Activated CD8-positive, alpha-beta T cell treated with anti-CD3 and anti-CD28 coated beads for 36 hours (primary cell): ENCODE measurements around the gene FAT2. TPM values are rescaled to one million over a fixed set of nuclear protein-coding genes. Genes with fewer than 3 reads are reported as not detected.

ENCODE experiments used
- ATAC-seq: fragments of 200-7000 bp; cut with Tn5 transposase; one replicate; pipeline ENCODE4 v1.10.0; 2021; ENCODE audit warnings: mild to moderate bottlenecking, moderate library complexity
- CTCF ChIA-PET: fragments of 350-600 bp; sonication (Branson Sonifier 250); formaldehyde crosslinking; loops from one replicate; lab custom pipeline; 2021; ENCODE audit warnings: antibody characterized with exemption; lab: Charles Lee
- POLR2A ChIA-PET: fragments of 350-600 bp; sonication (Branson Sonifier 250); formaldehyde crosslinking; loops from one replicate; lab custom pipeline; 2021; ENCODE audit warnings: antibody characterized with exemption; lab: Charles Lee
- DNase-seq: peaks from one replicate; pipeline ENCODE4 v3.0.0-alpha.2; 2020
- H3K27ac Mint-ChIP-seq: one replicate; pipeline ENCODE4 v1.8.0; 2021; ENCODE audit warnings: mild to moderate bottlenecking, mixed read lengths
- H3K27me3 Mint-ChIP-seq: one replicate; pipeline ENCODE4 v1.8.0; 2021; ENCODE audit warnings: mixed read lengths
- H3K36me3 Mint-ChIP-seq: one replicate; pipeline ENCODE4 v1.8.0; 2021; ENCODE audit warnings: low read depth, mixed read lengths
- H3K4me1 Mint-ChIP-seq: one replicate; pipeline ENCODE4 v1.8.0; 2021; ENCODE audit warnings: low read depth, mixed read lengths
- H3K4me3 Mint-ChIP-seq: one replicate; pipeline ENCODE4 v1.8.0; 2021; ENCODE audit warnings: mild to moderate bottlenecking, moderate library complexity, mixed read lengths
- H3K9me3 Mint-ChIP-seq: one replicate; pipeline ENCODE4 v1.8.0; 2021; ENCODE audit warnings: mixed read lengths
- intact Hi-C: fragments of 100-400 bp; cut with micrococcal nuclease; formaldehyde crosslinking; loops from one replicate; pipeline ENCODE4 v1.10.0; 2022
- total RNA-seq, 2 experiments: library from RNA; stranded (reverse); gene quantifications; one replicate each; pipeline ENCODE4 v1.2.3, GENCODE V29; 2021
- TF ChIP-seq, protein P1 (sequence below): fragments of 200-600 bp; IDR thresholded peaks from one replicate; pipeline ENCODE4 v1.8.0; 2022; ENCODE audit warnings: antibody characterized with exemption, mild to moderate bottlenecking

FAT2 gene
- total RNA-seq, 2 experiments from 2014 or later = not detected

GRCh38 chr5:151602806-151603205 is 11.7 kb upstream of the FAT2 start:
- H3K9me3 Mint-ChIP-seq = no peaks in the 10 kb centered on the region
- DNase-seq = no peak
- H3K27ac Mint-ChIP-seq = no peak overlapping the region
- no peak overlapping the region for H3K4me3 Mint-ChIP-seq
- H3K4me1 Mint-ChIP-seq = no peaks in the 10 kb centered on the region
- ChIA-PET CTCF (interaction anchor here (0.8 to 2.0 kb wide), 2 partner anchors 49 to 56 kb away, joined by 3 to 6 read pairs; no protein-coding TSS in a partner anchor), POLR2A (interaction anchor here (1.2 kb wide), 2 partner anchors 11 to 19 kb away, joined by 3 read pairs; no protein-coding TSS in a partner anchor)
- TF ChIP-seq, protein P1, sequence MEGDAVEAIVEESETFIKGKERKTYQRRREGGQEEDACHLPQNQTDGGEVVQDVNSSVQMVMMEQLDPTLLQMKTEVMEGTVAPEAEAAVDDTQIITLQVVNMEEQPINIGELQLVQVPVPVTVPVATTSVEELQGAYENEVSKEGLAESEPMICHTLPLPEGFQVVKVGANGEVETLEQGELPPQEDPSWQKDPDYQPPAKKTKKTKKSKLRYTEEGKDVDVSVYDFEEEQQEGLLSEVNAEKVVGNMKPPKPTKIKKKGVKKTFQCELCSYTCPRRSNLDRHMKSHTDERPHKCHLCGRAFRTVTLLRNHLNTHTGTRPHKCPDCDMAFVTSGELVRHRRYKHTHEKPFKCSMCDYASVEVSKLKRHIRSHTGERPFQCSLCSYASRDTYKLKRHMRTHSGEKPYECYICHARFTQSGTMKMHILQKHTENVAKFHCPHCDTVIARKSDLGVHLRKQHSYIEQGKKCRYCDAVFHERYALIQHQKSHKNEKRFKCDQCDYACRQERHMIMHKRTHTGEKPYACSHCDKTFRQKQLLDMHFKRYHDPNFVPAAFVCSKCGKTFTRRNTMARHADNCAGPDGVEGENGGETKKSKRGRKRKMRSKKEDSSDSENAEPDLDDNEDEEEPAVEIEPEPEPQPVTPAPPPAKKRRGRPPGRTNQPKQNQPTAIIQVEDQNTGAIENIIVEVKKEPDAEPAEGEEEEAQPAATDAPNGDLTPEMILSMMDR = no peak
- ATAC-seq = no peak
- no peaks in the 10 kb centered on the region for H3K36me3 Mint-ChIP-seq
- no peaks in the 10 kb centered on the region for H3K27me3 Mint-ChIP-seq
- intact Hi-C loops = no loop called here

DNA sequence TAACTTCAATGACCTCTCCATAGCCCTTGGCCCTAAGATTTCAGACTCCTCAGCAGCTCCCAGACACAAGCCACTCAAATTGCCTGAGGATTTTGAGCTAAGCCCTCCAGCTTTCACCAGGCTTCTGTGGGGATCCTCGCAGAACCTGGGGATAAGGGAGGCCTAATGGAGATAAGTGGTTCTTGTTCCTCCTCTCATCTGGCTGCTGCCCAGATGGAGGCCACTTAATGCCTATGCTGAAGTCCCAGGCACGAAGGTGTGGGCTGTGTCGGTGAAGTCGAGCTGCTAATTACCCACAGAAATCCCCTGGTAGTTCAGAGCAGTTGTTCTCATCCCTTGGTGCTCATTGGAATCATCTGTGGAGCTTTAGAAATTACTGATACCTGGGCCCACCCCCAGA is 10.3 kb upstream of the FAT2 start:
- ChIA-PET POLR2A (no interaction called here), CTCF (interaction anchor here (0.7 kb wide), 1 partner anchor 78 kb away, joined by 3 read pairs; no protein-coding TSS in a partner anchor)
- no peak overlapping the region for H3K4me3 Mint-ChIP-seq

GRCh38 chr5:151600069-151600665 is 9.0 kb upstream of the FAT2 start:
- no peaks in the 10 kb centered on the region for H3K36me3 Mint-ChIP-seq
- ATAC-seq = no peak
- no peak overlapping the region for H3K27ac Mint-ChIP-seq
- no peak for DNase-seq
- TF ChIP-seq, protein P1 = no peak
- POLR2A ChIA-PET = no interaction called here
- no peaks in the 10 kb centered on the region for H3K27me3 Mint-ChIP-seq
- intact Hi-C loops = no loop called here
- H3K4me3 Mint-ChIP-seq = no peak overlapping the region
- CTCF ChIA-PET = no interaction called here
- no peaks in the 10 kb centered on the region for H3K9me3 Mint-ChIP-seq
- H3K4me1 Mint-ChIP-seq = no peaks in the 10 kb centered on the region

More for the DNA sequence above, 10.3 kb upstream of the FAT2 start:
- H3K9me3 Mint-ChIP-seq = no peaks in the 10 kb centered on the region
- intact Hi-C loops = no loop called here
- ATAC-seq = no peak
- no peak for DNase-seq
- H3K27ac Mint-ChIP-seq = no peak overlapping the region
- TF ChIP-seq, protein P1 = no peak
- H3K27me3 Mint-ChIP-seq = no peaks in the 10 kb centered on the region
- no peaks in the 10 kb centered on the region for H3K36me3 Mint-ChIP-seq
- H3K4me1 Mint-ChIP-seq = no peaks in the 10 kb centered on the region

- POLR2A ChIA-PET = interaction anchor here (0.6 kb wide), 1 partner anchor 13 kb away, joined by 3 read pairs; no protein-coding TSS in a partner anchor
- TF ChIP-seq, protein P1 = no peak
- ATAC-seq = no peak
- no peaks in the 10 kb centered on the region for H3K4me1 Mint-ChIP-seq
- intact Hi-C loops = no loop called here
- no peaks in the 10 kb centered on the region for H3K9me3 Mint-ChIP-seq
- no peaks in the 10 kb centered on the region for H3K27me3 Mint-ChIP-seq
- H3K27ac Mint-ChIP-seq = no peak overlapping the region
- CTCF ChIA-PET = interaction anchor here (1.2 kb wide), 1 partner anchor 60 kb away, joined by 3 read pairs; no protein-coding TSS in a partner anchor
- H3K36me3 Mint-ChIP-seq = no peaks in the 10 kb centered on the region
- no peak for DNase-seq
- H3K4me3 Mint-ChIP-seq = no peak overlapping the region
Observed at GRCh38 chr5:151598984-151599383, 7.9 kb upstream of the FAT2 start.

- intact Hi-C loops = no loop called here
- Mint-ChIP-seq H3K4me1 (no peaks in the 10 kb centered on the region), H3K27me3 (no peaks in the 10 kb centered on the region), H3K36me3 (no peaks in the 10 kb centered on the region), H3K27ac (no peak overlapping the region), H3K4me3 (no peak overlapping the region), H3K9me3 (no peaks in the 10 kb centered on the region)
- DNase-seq = no peak
- TF ChIP-seq, protein P1 = no peak
- ChIA-PET CTCF (interaction anchor here (1.2 kb wide), 1 partner anchor 60 kb away, joined by 3 read pairs; no protein-coding TSS in a partner anchor), POLR2A (interaction anchor here (0.6 kb wide), 1 partner anchor 13 kb away, joined by 3 read pairs; no protein-coding TSS in a partner anchor)
- no peak for ATAC-seq
Observed at GRCh38 chr5:151598549-151598948, 7.4 kb upstream of the FAT2 start.
